ENCODE data around the gene ID2. TPM values are rescaled to one million over a fixed set of nuclear protein-coding genes. Genes with fewer than 3 reads are reported as not detected.

ID2 gene
- 314 TPM for total RNA-seq

- DNase-seq = peak; percentile 96
These were observed at the start of gene ID2 for GRCh38 chr2:8681786-8682692. Gene ID2, plus strand, starts transcription at chr2:8682056. Its CDS starts 110 bp downstream, at chr2:8682166.

GRCh38 chr2:8632755-8633154 lies 49.1 kb upstream of the ID2 start:
- DNase-seq = no peak

- no peak for DNase-seq
These were observed 48.6 kb upstream of the ID2 start for GRCh38 chr2:8633186-8633734.

GRCh38 chr2:8633735-8634313 lies 48.0 kb upstream of the ID2 start:
- DNase-seq = no peak

GRCh38 chr2:8634466-8635172 lies 47.2 kb upstream of the ID2 start:
- no peak for DNase-seq

GRCh38 chr2:8636041-8636491 lies 45.8 kb upstream of the ID2 start:
- DNase-seq = no peak

GRCh38 chr2:8636721-8637636 lies 44.9 kb upstream of the ID2 start:
- no peak for DNase-seq

GRCh38 chr2:8638327-8638726 lies 43.5 kb upstream of the ID2 start:
- no peak for DNase-seq

- DNase-seq = no peak
These were observed 42.7 kb upstream of the ID2 start for GRCh38 chr2:8639122-8639635.

- no peak for DNase-seq
These were observed 41.4 kb upstream of the ID2 start for GRCh38 chr2:8640498-8640897.

- no peak for DNase-seq
These were observed 40.4 kb upstream of the ID2 start for GRCh38 chr2:8641301-8641965.

GRCh38 chr2:8642366-8643068 lies 39.3 kb upstream of the ID2 start:
- no peak for DNase-seq

- DNase-seq = no peak
These were observed 38.4 kb upstream of the ID2 start for GRCh38 chr2:8643250-8643995.

GRCh38 chr2:8643996-8644356 lies 37.9 kb upstream of the ID2 start:
- DNase-seq = no peak

- DNase-seq = no peak
These were observed 37.2 kb upstream of the ID2 start for GRCh38 chr2:8644605-8645175.

GRCh38 chr2:8645176-8645831 lies 36.6 kb upstream of the ID2 start:
- no peak for DNase-seq

GRCh38 chr2:8646731-8647461 lies 35.0 kb upstream of the ID2 start:
- DNase-seq = no peak

- DNase-seq = no peak
These were observed 34.4 kb upstream of the ID2 start for GRCh38 chr2:8647462-8647857.

All from occipital lobe (tissue), 2 donors.